ENCODE results near the gene MAEL.

The MAEL gene

GRCh38 chr1:166956872-166957271 lies 32.2 kb upstream of the MAEL start:
- Histone ChIP-seq H3K9ac (ENCODE audit: low read depth, low read length) (no peak overlapping the region), H3K27me3 (ENCODE audit: control insufficient read depth, insufficient read depth, low read length) (0 out of 2 replicates have a peak, but pooled peaks cover 5% of the 10 kb centered on the region), H3K36me3 (ENCODE audit: control insufficient read depth, insufficient read depth, low read length) (no peaks in the 10 kb centered on the region), H3K4me1 (ENCODE audit: control insufficient read depth, insufficient read depth, low read length) (peaks cover 9% of the 10 kb centered on the region), H3K4me3 (ENCODE audit: low read depth, low read length) (no peak overlapping the region), H3K27ac (ENCODE audit: low read depth, low read length) (no peak overlapping the region), H3K9me3 (ENCODE audit: control insufficient read depth, insufficient read depth, low read length) (no peaks in the 10 kb centered on the region)

GRCh38 chr1:166960858-166961474 lies 28.1 kb upstream of the MAEL start:
- Histone ChIP-seq H3K27me3 (ENCODE audit: control insufficient read depth, insufficient read depth, low read length) (0 out of 2 replicates have a peak, but pooled peaks cover 5% of the 10 kb centered on the region), H3K4me3 (ENCODE audit: low read depth, low read length) (no peak overlapping the region), H3K27ac (ENCODE audit: low read depth, low read length) (no peak overlapping the region)

GRCh38 chr1:166969074-166969677 lies 19.9 kb upstream of the MAEL start:
- Histone ChIP-seq H3K9me3 (ENCODE audit: control insufficient read depth, insufficient read depth, low read length) (no peaks in the 10 kb centered on the region), H3K9ac (ENCODE audit: low read depth, low read length) (no peak overlapping the region), H3K27ac (ENCODE audit: low read depth, low read length) (no peak overlapping the region), H3K27me3 (ENCODE audit: control insufficient read depth, insufficient read depth, low read length) (peaks cover 25% of the 10 kb centered on the region), H3K4me3 (ENCODE audit: low read depth, low read length) (no peak overlapping the region), H3K4me1 (ENCODE audit: control insufficient read depth, insufficient read depth, low read length) (peaks cover 5% of the 10 kb centered on the region; the same call in 1 of the 2 replicates), H3K36me3 (ENCODE audit: control insufficient read depth, insufficient read depth, low read length) (no peaks in the 10 kb centered on the region)

More at GRCh38 chr1:166960858-166961474, 28.1 kb upstream of the MAEL start:
- Histone ChIP-seq H3K9ac (ENCODE audit: low read depth, low read length) (no peak overlapping the region), H3K4me1 (ENCODE audit: control insufficient read depth, insufficient read depth, low read length) (no peaks in the 10 kb centered on the region), H3K36me3 (ENCODE audit: control insufficient read depth, insufficient read depth, low read length) (no peaks in the 10 kb centered on the region), H3K9me3 (ENCODE audit: control insufficient read depth, insufficient read depth, low read length) (no peaks in the 10 kb centered on the region)

- H3K27me3 ChIP-seq (ENCODE audit: control insufficient read depth, insufficient read depth, low read length): peaks cover 44% of the 10 kb centered on the region
- H3K27ac ChIP-seq (ENCODE audit: low read depth, low read length): no peak overlapping the region
- no peaks in the 10 kb centered on the region for H3K9me3 ChIP-seq (ENCODE audit: control insufficient read depth, insufficient read depth, low read length)
- H3K9ac ChIP-seq (ENCODE audit: low read depth, low read length): no peak overlapping the region
- H3K4me1 ChIP-seq (ENCODE audit: control insufficient read depth, insufficient read depth, low read length): peaks cover 12% of the 10 kb centered on the region; the same call in 1 of the 2 replicates
- no peak overlapping the region for H3K4me3 ChIP-seq (ENCODE audit: low read depth, low read length)
- H3K36me3 ChIP-seq (ENCODE audit: control insufficient read depth, insufficient read depth, low read length): no peaks in the 10 kb centered on the region
Observed at GRCh38 chr1:166971252-166971651, 17.8 kb upstream of the MAEL start.

GRCh38 chr1:166972193-166972592 lies 16.9 kb upstream of the MAEL start:
- Histone ChIP-seq H3K9me3 (ENCODE audit: control insufficient read depth, insufficient read depth, low read length) (no peaks in the 10 kb centered on the region), H3K27ac (ENCODE audit: low read depth, low read length) (no peak overlapping the region), H3K4me1 (ENCODE audit: control insufficient read depth, insufficient read depth, low read length) (peaks cover 12% of the 10 kb centered on the region; the same call in 1 of the 2 replicates), H3K27me3 (ENCODE audit: control insufficient read depth, insufficient read depth, low read length) (peaks cover 54% of the 10 kb centered on the region), H3K9ac (ENCODE audit: low read depth, low read length) (no peak overlapping the region), H3K4me3 (ENCODE audit: low read depth, low read length) (no peak overlapping the region), H3K36me3 (ENCODE audit: control insufficient read depth, insufficient read depth, low read length) (no peaks in the 10 kb centered on the region)

GRCh38 chr1:166972826-166973225 lies 16.3 kb upstream of the MAEL start:
- Histone ChIP-seq H3K27me3 (ENCODE audit: control insufficient read depth, insufficient read depth, low read length) (peaks cover 60% of the 10 kb centered on the region), H3K36me3 (ENCODE audit: control insufficient read depth, insufficient read depth, low read length) (no peaks in the 10 kb centered on the region), H3K9ac (ENCODE audit: low read depth, low read length) (no peak overlapping the region), H3K9me3 (ENCODE audit: control insufficient read depth, insufficient read depth, low read length) (no peaks in the 10 kb centered on the region), H3K27ac (ENCODE audit: low read depth, low read length) (no peak overlapping the region), H3K4me1 (ENCODE audit: control insufficient read depth, insufficient read depth, low read length) (peaks cover 12% of the 10 kb centered on the region; the same call in 1 of the 2 replicates), H3K4me3 (ENCODE audit: low read depth, low read length) (no peak overlapping the region)

GRCh38 chr1:166974647-166975345 lies 14.3 kb upstream of the MAEL start:
- H3K4me1 ChIP-seq (ENCODE audit: control insufficient read depth, insufficient read depth, low read length): peaks cover 12% of the 10 kb centered on the region; the same call in 1 of the 2 replicates
- peak overlapping the region; percentile 74 for H3K4me3 ChIP-seq (ENCODE audit: low read depth, low read length)
- no peak overlapping the region for H3K27ac ChIP-seq (ENCODE audit: low read depth, low read length)
- H3K27me3 ChIP-seq (ENCODE audit: control insufficient read depth, insufficient read depth, low read length): peaks cover 71% of the 10 kb centered on the region
- no peaks in the 10 kb centered on the region for H3K9me3 ChIP-seq (ENCODE audit: control insufficient read depth, insufficient read depth, low read length)
- no peaks in the 10 kb centered on the region for H3K36me3 ChIP-seq (ENCODE audit: control insufficient read depth, insufficient read depth, low read length)
- no peak overlapping the region for H3K9ac ChIP-seq (ENCODE audit: low read depth, low read length)

- peaks cover 71% of the 10 kb centered on the region for H3K27me3 ChIP-seq (ENCODE audit: control insufficient read depth, insufficient read depth, low read length)
Observed at GRCh38 chr1:166975361-166976129, 13.5 kb upstream of the MAEL start, which contains the start of gene ILDR2. TSS of gene ILDR2 (minus strand) at chr1:166975540. CDS start at chr1:166975268, 272 bp downstream.

GRCh38 chr1:166977951-166978350 lies 11.1 kb upstream of the MAEL start:
- H3K4me3 ChIP-seq (ENCODE audit: low read depth, low read length): no peak overlapping the region
- H3K27me3 ChIP-seq (ENCODE audit: control insufficient read depth, insufficient read depth, low read length): peaks cover 64% of the 10 kb centered on the region
- H3K4me1 ChIP-seq (ENCODE audit: control insufficient read depth, insufficient read depth, low read length): peaks cover 7% of the 10 kb centered on the region; the same call in 1 of the 2 replicates
- no peaks in the 10 kb centered on the region for H3K36me3 ChIP-seq (ENCODE audit: control insufficient read depth, insufficient read depth, low read length)
- H3K9me3 ChIP-seq (ENCODE audit: control insufficient read depth, insufficient read depth, low read length): no peaks in the 10 kb centered on the region
- no peak overlapping the region for H3K9ac ChIP-seq (ENCODE audit: low read depth, low read length)
- H3K27ac ChIP-seq (ENCODE audit: low read depth, low read length): no peak overlapping the region

More at GRCh38 chr1:166975361-166976129, 13.5 kb upstream of the MAEL start, which contains the start of gene ILDR2:
- no peaks in the 10 kb centered on the region for H3K36me3 ChIP-seq (ENCODE audit: control insufficient read depth, insufficient read depth, low read length)
- H3K9ac ChIP-seq (ENCODE audit: low read depth, low read length): no peak within 1 kb of the TSS
- peaks cover 12% of the 10 kb centered on the region; the same call in 1 of the 2 replicates for H3K4me1 ChIP-seq (ENCODE audit: control insufficient read depth, insufficient read depth, low read length)
- no peaks in the 10 kb centered on the region for H3K9me3 ChIP-seq (ENCODE audit: control insufficient read depth, insufficient read depth, low read length)
- H3K4me3 ChIP-seq (ENCODE audit: low read depth, low read length): peak within 1 kb of the TSS; percentile 74
- H3K27ac ChIP-seq (ENCODE audit: low read depth, low read length): no peak within 1 kb of the TSS

- Histone ChIP-seq H3K36me3 (ENCODE audit: control insufficient read depth, insufficient read depth, low read length) (no peaks in the 10 kb centered on the region), H3K27ac (ENCODE audit: low read depth, low read length) (no peak overlapping the region), H3K4me3 (ENCODE audit: low read depth, low read length) (no peak overlapping the region), H3K4me1 (ENCODE audit: control insufficient read depth, insufficient read depth, low read length) (peaks cover 7% of the 10 kb centered on the region; the same call in 1 of the 2 replicates), H3K9me3 (ENCODE audit: control insufficient read depth, insufficient read depth, low read length) (no peaks in the 10 kb centered on the region), H3K9ac (ENCODE audit: low read depth, low read length) (no peak overlapping the region), H3K27me3 (ENCODE audit: control insufficient read depth, insufficient read depth, low read length) (peaks cover 56% of the 10 kb centered on the region)
Observed at GRCh38 chr1:166978821-166979220, 10.3 kb upstream of the MAEL start.

Measured in HUES48 (cell line).